GM21529 (cell line): ENCODE results near the gene DENND4B.

ENCODE experiments used
- ATAC-seq: cut with Tn5 transposase; IDR thresholded peaks from one replicate; pipeline ENCODE4 v1.9.1; 2021; ENCODE audit not compliant: unreplicated experiment

Gene DENND4B

DNA sequence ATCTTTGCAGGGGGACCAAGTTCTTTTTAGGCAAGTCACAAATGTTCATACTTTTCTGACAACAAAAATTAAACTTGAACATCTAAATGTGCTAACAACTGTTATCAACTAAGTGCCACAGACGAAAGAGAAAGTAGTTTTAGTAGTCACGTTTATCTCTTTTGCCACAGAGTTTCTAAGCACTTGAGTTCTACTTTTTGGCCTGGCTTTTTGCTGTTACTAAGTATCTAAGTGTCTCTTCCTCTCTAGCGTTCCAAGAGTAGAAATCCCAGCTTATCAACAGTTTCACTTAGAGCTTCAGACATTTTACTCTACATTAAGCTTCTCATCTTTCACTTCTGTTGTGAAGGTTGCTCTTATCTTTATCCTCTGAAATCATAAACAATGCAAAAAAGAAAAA, 58.0 kb downstream of the DENND4B start:
- no peak for ATAC-seq

DNA sequence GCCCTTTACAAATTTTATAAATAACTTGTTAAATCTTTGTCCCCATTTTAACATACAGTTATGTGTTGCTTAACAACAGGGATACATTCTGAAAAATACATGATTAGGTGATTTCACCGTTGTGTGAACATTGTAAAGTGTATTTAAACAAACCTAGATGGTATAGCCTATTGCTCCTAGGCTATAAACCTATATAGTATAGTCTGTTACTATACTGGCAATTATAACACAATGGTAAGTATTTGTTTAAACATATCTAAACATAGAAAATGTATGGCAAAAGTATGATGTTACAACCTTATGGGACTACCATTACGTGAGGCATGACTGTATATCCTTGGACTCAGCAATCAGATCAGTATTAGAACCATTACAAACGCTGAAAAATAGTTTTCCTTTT, 60.4 kb downstream of the DENND4B start:
- ATAC-seq, result no peak

DNA sequence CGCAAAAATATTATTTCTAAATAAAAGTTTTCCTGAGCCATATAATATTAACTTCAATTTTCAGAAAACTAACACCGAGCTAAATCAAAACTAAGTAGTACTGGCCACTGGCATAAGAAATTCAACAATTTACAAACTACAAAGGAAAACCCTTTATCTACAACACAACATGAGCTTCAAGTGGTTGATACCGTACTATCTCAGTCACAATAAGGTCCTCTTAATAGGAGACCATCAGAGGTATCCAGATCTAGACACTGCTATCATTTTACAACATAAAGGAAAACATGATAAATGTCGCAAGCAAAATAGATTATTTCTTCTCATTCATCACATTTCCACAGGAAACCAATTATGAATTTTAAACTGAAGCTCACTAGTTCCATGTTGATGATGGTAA, 63.3 kb downstream of the DENND4B start:
- no peak for ATAC-seq

DNA sequence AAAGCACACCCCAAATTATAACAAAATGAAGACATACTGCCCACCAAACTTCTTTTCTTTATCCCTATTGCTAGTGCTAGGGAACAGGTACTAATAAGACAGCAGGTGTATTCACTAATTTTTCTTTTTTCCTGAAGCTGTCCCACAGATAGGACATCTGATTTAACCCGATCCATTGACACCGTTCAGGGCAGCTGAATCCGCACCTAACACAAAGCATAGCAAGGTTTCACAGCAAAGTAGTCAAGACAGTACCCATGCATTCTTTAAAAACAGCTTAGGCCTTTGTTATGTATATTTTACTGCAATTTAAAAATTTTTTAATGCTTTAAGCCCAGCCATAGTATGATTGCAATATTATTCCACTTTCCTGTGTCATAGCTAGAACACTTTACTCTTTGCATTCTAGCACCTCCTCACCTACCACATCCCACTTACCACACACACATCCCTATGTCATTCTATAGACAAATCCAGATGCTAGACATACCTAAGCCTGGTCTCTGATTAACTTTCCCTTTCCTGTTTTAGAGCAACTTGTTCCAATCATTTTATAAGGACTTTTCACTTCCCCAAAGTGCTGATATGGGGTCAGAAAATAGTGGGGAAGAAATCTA, 64.1 kb downstream of the DENND4B start:
- no peak for ATAC-seq

DNA sequence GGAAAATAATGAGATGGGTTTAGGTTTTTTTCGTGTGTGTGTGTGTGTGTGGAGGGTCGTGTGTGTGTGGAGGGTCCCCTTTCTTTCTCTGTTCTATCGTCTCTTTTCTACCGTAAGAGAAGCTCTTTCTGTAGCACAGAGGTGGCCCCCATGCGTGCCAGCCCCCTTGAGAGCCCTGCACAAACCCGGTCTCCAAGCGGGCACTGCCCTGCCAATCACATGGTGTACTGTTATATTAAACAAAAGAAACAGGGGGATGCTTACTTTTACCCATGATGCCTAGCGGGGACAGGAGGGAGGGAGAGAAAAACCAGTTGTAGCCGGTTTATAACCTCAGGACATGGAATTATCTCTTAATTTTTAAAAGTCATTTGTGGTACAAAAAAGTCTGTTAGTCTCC, 64.8 kb downstream of the DENND4B start:
- ATAC-seq, result no peak

DNA sequence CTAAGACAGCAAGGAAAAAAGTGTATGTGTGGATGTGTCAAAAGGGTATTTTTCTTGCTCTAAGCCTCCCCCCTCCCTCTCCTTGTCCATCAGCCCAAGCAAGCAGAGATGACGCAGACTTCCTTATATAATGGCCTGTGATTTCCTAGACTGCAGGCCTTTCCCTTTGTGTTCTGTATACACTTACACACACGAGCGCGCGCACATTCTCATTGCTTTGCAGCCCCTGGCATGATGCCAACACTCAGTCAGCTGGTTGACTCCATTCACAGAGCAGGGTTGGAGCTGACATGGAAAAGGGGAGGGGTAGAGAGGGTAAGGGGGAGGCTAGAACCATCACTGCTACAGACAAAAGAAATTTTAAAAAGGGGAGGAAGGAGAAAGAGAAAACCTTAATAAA, 65.6 kb downstream of the DENND4B start:
- ATAC-seq, result no peak

DNA sequence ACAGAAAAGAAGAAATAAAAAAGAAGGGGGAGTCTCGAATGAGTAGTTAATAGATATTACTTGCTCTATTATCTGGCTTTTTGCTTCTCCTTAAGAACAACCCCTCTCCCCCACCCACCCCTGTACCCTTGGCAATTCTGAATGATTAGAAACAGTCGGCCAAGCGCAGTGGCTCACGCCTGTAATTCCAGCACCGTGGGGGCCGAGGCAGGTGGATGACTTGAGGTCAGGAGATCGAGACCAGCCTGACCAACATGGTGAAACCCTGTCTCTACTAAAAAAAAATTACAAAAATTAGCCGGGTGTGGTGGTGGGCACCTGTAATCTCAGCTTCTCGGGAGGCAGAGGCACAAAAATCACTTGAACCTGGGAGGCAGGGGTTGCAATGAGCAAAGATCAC, 66.5 kb downstream of the DENND4B start:
- ATAC-seq, result no peak
